NB4 (cell line): Measurements from ENCODE around the gene PCDHB10.
A peak's percentile ranks its signal among the peaks of the same experiment; 100 is the strongest.

Experiments used
- MYC ChIP-seq: IDR thresholded peaks from 2 replicates; pipeline ENCODE4 v1.6.1; 2011; ENCODE audit warnings: low read depth, low read length
- TF ChIP-seq, protein P1 (sequence below): IDR thresholded peaks from one replicate; pipeline ENCODE4 v1.5.1; 2012; ENCODE audit warnings: low read depth, low read length

DNA sequence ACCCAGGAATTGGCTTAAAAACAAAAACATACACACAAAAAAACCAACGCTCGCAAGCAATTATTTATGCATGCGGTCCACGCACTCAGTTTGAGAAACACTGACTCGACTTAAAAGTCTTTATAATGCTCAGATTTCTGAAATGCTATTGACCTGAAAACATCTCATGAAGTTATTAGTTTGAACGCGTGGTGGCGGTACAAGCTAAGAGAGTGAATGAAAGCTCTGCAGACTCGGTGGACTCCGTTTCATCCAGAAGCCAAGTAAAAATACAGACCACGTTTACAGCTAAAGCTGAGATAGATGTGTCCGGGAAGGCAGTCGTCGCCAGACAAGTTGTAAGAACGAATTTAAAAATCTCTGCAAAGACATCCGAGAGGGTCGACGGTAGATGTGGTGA lies 42.3 kb upstream of the PCDHB10 start, which contains the start of gene PCDHB6:
- TF ChIP-seq, protein P1, sequence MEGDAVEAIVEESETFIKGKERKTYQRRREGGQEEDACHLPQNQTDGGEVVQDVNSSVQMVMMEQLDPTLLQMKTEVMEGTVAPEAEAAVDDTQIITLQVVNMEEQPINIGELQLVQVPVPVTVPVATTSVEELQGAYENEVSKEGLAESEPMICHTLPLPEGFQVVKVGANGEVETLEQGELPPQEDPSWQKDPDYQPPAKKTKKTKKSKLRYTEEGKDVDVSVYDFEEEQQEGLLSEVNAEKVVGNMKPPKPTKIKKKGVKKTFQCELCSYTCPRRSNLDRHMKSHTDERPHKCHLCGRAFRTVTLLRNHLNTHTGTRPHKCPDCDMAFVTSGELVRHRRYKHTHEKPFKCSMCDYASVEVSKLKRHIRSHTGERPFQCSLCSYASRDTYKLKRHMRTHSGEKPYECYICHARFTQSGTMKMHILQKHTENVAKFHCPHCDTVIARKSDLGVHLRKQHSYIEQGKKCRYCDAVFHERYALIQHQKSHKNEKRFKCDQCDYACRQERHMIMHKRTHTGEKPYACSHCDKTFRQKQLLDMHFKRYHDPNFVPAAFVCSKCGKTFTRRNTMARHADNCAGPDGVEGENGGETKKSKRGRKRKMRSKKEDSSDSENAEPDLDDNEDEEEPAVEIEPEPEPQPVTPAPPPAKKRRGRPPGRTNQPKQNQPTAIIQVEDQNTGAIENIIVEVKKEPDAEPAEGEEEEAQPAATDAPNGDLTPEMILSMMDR: peak; percentile 21
- no peak for TF ChIP-seq MYC
